IMR-90 (cell line): ENCODE data around the gene GMFB.

Source experiments
- CTCF ChIP-seq: conservative IDR thresholded peaks from 2 replicates; pipeline ENCODE4 v1.5.1; 2012; ENCODE audit warnings: mild to moderate bottlenecking, low read depth, low read length, improper control_type of control experiment
- ELK1 ChIP-seq: fragments of 150-350 bp; IDR thresholded peaks from 2 replicates; pipeline ENCODE4 v1.6.1; 2016; ENCODE audit warnings: low read depth, mild to moderate bottlenecking, low read length, moderate library complexity, borderline replicate concordance
- MAFK ChIP-seq: IDR thresholded peaks from 2 replicates; pipeline ENCODE4 v1.6.1; 2012; ENCODE audit warnings: low read depth, low read length, improper control_type of control experiment
- POLR2A ChIP-seq: IDR thresholded peaks from 2 replicates; pipeline ENCODE4 v1.6.1; 2012; ENCODE audit warnings: mild to moderate bottlenecking, low read depth, low read length
- RFX5 ChIP-seq: IDR thresholded peaks from 2 replicates; pipeline ENCODE4 v1.8.0; 2012; ENCODE audit warnings: low read depth, mild to moderate bottlenecking, low read length, moderate library complexity
- SMC3 ChIP-seq: fragments of 150-350 bp; IDR thresholded peaks from 2 replicates; pipeline ENCODE4 v1.6.1; 2016; ENCODE audit warnings: low read depth, mild to moderate bottlenecking, antibody characterized with exemption, low read length, moderate library complexity

GRCh38 chr14:54489318-54489683, 521 bp upstream of the GMFB start:
- TF ChIP-seq CTCF (no peak), SMC3 (no peak), POLR2A (no peak), MAFK (no peak), ELK1 (no peak), RFX5 (no peak)
